ENCODE data around the gene ZNF462.

ZNF462 gene

GRCh38 chr9:107049803-107050184 is 186.8 kb downstream of the ZNF462 start:
- no peak for TF ChIP-seq CTCF (conservative IDR thresholded peaks at IDR 0.05)
- TF ChIP-seq ZFX (IDR thresholded peaks at IDR 0.05), result no peak
- H3K27ac ChIP-seq, result no peak overlapping the region

GRCh38 chr9:107051392-107051791 is 188.4 kb downstream of the ZNF462 start:
- H3K27ac ChIP-seq, result no peak overlapping the region
- TF ChIP-seq CTCF (conservative IDR thresholded peaks at IDR 0.05) (no peak), ZFX (IDR thresholded peaks at IDR 0.05) (no peak)

- no peak overlapping the region for H3K27ac ChIP-seq
- TF ChIP-seq ZFX (IDR thresholded peaks at IDR 0.05) (no peak), CTCF (conservative IDR thresholded peaks at IDR 0.05) (no peak)
These were observed 191.2 kb downstream of the ZNF462 start for GRCh38 chr9:107054146-107054545.

- no peak for TF ChIP-seq CTCF (conservative IDR thresholded peaks at IDR 0.05)
- no peak for TF ChIP-seq ZFX (IDR thresholded peaks at IDR 0.05)
- no peak overlapping the region for H3K27ac ChIP-seq
These were observed 196.3 kb downstream of the ZNF462 start for GRCh38 chr9:107059220-107059619.

GRCh38 chr9:107060062-107060461 is 197.1 kb downstream of the ZNF462 start:
- H3K27ac ChIP-seq, result no peak overlapping the region

More at GRCh38 chr9:107060062-107060461, 197.1 kb downstream of the ZNF462 start:
- no peak for TF ChIP-seq CTCF (conservative IDR thresholded peaks at IDR 0.05)
- TF ChIP-seq ZFX (IDR thresholded peaks at IDR 0.05), result no peak
